ENCODE results near the gene NUDT21. TPM values are rescaled to one million over a fixed set of nuclear protein-coding genes. Genes with fewer than 3 reads are reported as not detected.

The NUDT21 gene
- total and polyA plus RNA-seq, 8 donors: 6.4 to 174 (median 27.7) TPM

- H3K4me1 ChIP-seq: peaks cover 9 to 65% (median 28%) of the 10 kb centered on the region in 4 donors
- intact Hi-C loops (cut with DNase I; ENCODE audit: low total_unique reads): no loop called here
These were observed 34.0 kb downstream of the NUDT21 start for GRCh38 chr16:56417138-56417537.

DNA sequence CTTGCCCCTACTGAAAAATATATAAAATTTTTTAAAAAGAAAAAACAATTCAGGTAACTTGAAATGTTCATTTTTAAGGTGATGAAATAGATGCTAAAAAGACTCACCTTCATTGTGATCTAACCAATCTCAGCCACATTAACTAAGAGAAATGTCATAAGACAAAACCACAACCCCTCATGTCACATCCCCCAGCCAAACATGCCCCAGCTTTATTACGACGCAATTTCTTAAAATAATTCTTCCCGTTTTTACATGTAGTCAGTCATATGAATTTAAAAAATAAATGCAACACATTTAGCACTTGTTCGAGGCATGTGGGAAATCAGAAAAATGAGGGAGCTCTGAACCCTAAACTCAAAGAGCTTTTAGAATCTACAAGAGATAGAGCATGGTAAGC lies 35.3 kb downstream of the NUDT21 start:
- no peaks in the 10 kb centered on the region for H3K9me3 ChIP-seq
- H3K27ac ChIP-seq: no peak overlapping the region
- H3K36me3 ChIP-seq: peaks cover 0 to 28% (median 24%) of the 10 kb centered on the region in 4 donors
- WGBS, 5 donors: 72 to 89% (median 88%) methylated on average over 4 of the region's 4 CpGs
- no peak overlapping the region for H3K4me3 ChIP-seq
- TF ChIP-seq POLR2AphosphoS5 (IDR thresholded peaks at IDR 0.05): no peak
- TF ChIP-seq, protein P1, sequence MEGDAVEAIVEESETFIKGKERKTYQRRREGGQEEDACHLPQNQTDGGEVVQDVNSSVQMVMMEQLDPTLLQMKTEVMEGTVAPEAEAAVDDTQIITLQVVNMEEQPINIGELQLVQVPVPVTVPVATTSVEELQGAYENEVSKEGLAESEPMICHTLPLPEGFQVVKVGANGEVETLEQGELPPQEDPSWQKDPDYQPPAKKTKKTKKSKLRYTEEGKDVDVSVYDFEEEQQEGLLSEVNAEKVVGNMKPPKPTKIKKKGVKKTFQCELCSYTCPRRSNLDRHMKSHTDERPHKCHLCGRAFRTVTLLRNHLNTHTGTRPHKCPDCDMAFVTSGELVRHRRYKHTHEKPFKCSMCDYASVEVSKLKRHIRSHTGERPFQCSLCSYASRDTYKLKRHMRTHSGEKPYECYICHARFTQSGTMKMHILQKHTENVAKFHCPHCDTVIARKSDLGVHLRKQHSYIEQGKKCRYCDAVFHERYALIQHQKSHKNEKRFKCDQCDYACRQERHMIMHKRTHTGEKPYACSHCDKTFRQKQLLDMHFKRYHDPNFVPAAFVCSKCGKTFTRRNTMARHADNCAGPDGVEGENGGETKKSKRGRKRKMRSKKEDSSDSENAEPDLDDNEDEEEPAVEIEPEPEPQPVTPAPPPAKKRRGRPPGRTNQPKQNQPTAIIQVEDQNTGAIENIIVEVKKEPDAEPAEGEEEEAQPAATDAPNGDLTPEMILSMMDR (IDR thresholded peaks at IDR 0.05): no peak
- no peak for TF ChIP-seq POLR2A (IDR thresholded peaks at IDR 0.05)
- no peak for TF ChIP-seq EP300 (IDR thresholded peaks at IDR 0.05)
- no peak for DNase-seq
- no peaks in the 10 kb centered on the region for H3K27me3 ChIP-seq
- H3K4me1 ChIP-seq: peaks cover 6 to 52% (median 21%) of the 10 kb centered on the region in 4 donors
- intact Hi-C loops (cut with DNase I; ENCODE audit: low total_unique reads): no loop called here

More at GRCh38 chr16:56417138-56417537, 34.0 kb downstream of the NUDT21 start:
- Histone ChIP-seq H3K36me3 (peaks cover 0 to 16% (median 13%) of the 10 kb centered on the region in 4 donors), H3K27ac (no peak overlapping the region), H3K9me3 (no peaks in the 10 kb centered on the region), H3K27me3 (no peaks in the 10 kb centered on the region), H3K4me3 (no peak overlapping the region)
- TF ChIP-seq, protein P1 (IDR thresholded peaks at IDR 0.05): no peak
- TF ChIP-seq POLR2A (IDR thresholded peaks at IDR 0.05): no peak
- no peak for TF ChIP-seq POLR2AphosphoS5 (IDR thresholded peaks at IDR 0.05)
- TF ChIP-seq EP300 (IDR thresholded peaks at IDR 0.05): no peak
- WGBS, 5 donors: 93 to 98% (median 96%) methylated on average over 4 of the region's 4 CpGs
- DNase-seq: no peak

DNA sequence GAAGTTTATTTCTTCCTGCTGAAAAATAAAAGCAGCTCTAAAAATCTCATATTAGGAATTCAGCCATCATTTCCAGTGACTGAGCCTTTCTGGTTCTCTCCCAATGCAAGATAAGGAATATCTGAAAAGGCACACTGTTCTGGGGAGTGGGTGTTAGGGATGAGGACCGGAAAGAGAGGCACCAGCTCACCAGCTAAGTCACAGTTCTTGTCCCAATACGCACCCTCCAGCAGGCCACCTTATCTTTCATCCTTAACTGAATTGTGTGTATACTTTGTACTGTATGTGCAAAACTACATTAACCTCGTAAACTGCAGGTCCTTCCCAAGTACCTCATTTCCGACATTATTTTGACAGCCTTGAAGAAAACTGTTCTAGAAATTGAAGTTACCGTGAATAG lies 36.8 kb downstream of the NUDT21 start:
- H3K4me3 ChIP-seq: no peak overlapping the region
- no peaks in the 10 kb centered on the region for H3K27me3 ChIP-seq
- peaks cover 0 to 37% (median 10%) of the 10 kb centered on the region in 4 donors for H3K4me1 ChIP-seq
- 55 to 77% (median 69%) methylated on average over 5 of the region's 5 CpGs for WGBS, 5 donors
- peaks cover 0 to 39% (median 33%) of the 10 kb centered on the region in 4 donors for H3K36me3 ChIP-seq
- intact Hi-C loops (cut with DNase I; ENCODE audit: low total_unique reads): no loop called here
- no peak for DNase-seq
- TF ChIP-seq EP300 (IDR thresholded peaks at IDR 0.05) (no peak), POLR2A (IDR thresholded peaks at IDR 0.05) (no peak), POLR2AphosphoS5 (IDR thresholded peaks at IDR 0.05) (no peak)
- no peaks in the 10 kb centered on the region for H3K9me3 ChIP-seq
- H3K27ac ChIP-seq: no peak overlapping the region

- H3K9me3 ChIP-seq: no peaks in the 10 kb centered on the region
- no peak overlapping the region for H3K4me3 ChIP-seq
- no peak for DNase-seq
- peaks cover 0 to 37% (median 10%) of the 10 kb centered on the region in 4 donors for H3K4me1 ChIP-seq
- WGBS, 5 donors: 75 to 97% (median 85%) methylated on average over 5 of the region's 5 CpGs
- intact Hi-C loops (cut with DNase I; ENCODE audit: low total_unique reads): no loop called here
- H3K27ac ChIP-seq: no peak overlapping the region
- peaks cover 4 to 49% (median 43%) of the 10 kb centered on the region in 4 donors for H3K36me3 ChIP-seq
- H3K27me3 ChIP-seq: no peaks in the 10 kb centered on the region
- TF ChIP-seq POLR2AphosphoS5 (IDR thresholded peaks at IDR 0.05): no peak
- TF ChIP-seq, protein P1 (IDR thresholded peaks at IDR 0.05): no peak
- no peak for TF ChIP-seq POLR2A (IDR thresholded peaks at IDR 0.05)
- TF ChIP-seq EP300 (IDR thresholded peaks at IDR 0.05): no peak
These were observed 37.8 kb downstream of the NUDT21 start for GRCh38 chr16:56413381-56413780.

DNA sequence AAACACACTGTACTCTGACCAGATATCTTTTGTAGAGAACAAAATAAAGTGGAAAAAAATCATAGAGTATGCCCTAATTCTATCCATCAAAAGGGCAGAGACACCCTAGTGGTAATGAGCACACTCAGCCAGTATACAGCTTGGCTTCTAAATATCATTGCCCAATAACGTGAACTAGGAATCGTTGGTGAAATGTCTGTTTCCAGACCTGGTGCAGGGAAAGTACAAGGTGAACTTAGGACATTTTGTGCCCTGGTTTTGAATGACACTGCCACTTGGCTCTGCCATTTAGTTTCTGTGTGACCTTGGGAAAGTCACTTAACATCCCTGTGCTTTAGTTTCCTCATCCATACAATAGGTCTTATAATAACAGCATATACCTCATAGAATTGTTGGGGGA lies 39.5 kb downstream of the NUDT21 start:
- Histone ChIP-seq H3K9me3 (no peaks in the 10 kb centered on the region), H3K27ac (no peak overlapping the region), H3K27me3 (no peaks in the 10 kb centered on the region), H3K4me1 (peaks cover 0 to 32% (median 10%) of the 10 kb centered on the region in 4 donors), H3K36me3 (peaks cover 7 to 66% (median 56%) of the 10 kb centered on the region in 4 donors), H3K4me3 (no peak overlapping the region)
- intact Hi-C loops (cut with DNase I; ENCODE audit: low total_unique reads): no loop called here
- WGBS, 5 donors: 93 to 99% (median 98%) methylated on average over 2 of the region's 2 CpGs
- no peak for TF ChIP-seq POLR2A (IDR thresholded peaks at IDR 0.05)
- TF ChIP-seq, protein P1 (IDR thresholded peaks at IDR 0.05): no peak
- no peak for TF ChIP-seq EP300 (IDR thresholded peaks at IDR 0.05)
- TF ChIP-seq POLR2AphosphoS5 (IDR thresholded peaks at IDR 0.05): no peak
- DNase-seq: no peak

All from stomach (tissue), 9 donors.